ENCODE data around the gene SLC39A1. TPM values are rescaled to one million over a fixed set of nuclear protein-coding genes. Genes with fewer than 3 reads are reported as not detected.
"Not testable (repeated sequence)": the region's sequence is repeated elsewhere in the genome, so short reads cannot be mapped to it uniquely, and the experiment has no call there.

SLC39A1 gene
- total RNA-seq, 1 donor = 64.6 TPM

- DNase-seq (ENCODE audit: low read depth in 2 of 3, low spot score in 2 of 3) = no peak
These were observed 29.9 kb downstream of the SLC39A1 start for GRCh38 chr1:153933430-153933829.

- DNase-seq (ENCODE audit: low read depth in 2 of 3, low spot score in 2 of 3) = no peak
These were observed 30.9 kb downstream of the SLC39A1 start for GRCh38 chr1:153932156-153933131.

- no peak for DNase-seq (ENCODE audit: low read depth in 2 of 3, low spot score in 2 of 3)
These were observed 33.1 kb downstream of the SLC39A1 start for GRCh38 chr1:153929981-153930948.

- DNase-seq (ENCODE audit: low read depth in 2 of 3, low spot score in 2 of 3) = no peak
These were observed 33.9 kb downstream of the SLC39A1 start for GRCh38 chr1:153929426-153929825.

GRCh38 chr1:153928791-153929341 is 34.5 kb downstream of the SLC39A1 start:
- no peak for DNase-seq (ENCODE audit: low read depth in 2 of 3, low spot score in 2 of 3)

GRCh38 chr1:153928245-153928644 is 35.1 kb downstream of the SLC39A1 start:
- no peak for DNase-seq (ENCODE audit: low read depth in 2 of 3, low spot score in 2 of 3)

GRCh38 chr1:153926405-153926804 is 36.9 kb downstream of the SLC39A1 start:
- DNase-seq (ENCODE audit: low read depth in 2 of 3, low spot score in 2 of 3) = no peak

GRCh38 chr1:153922972-153923925 is 40.1 kb downstream of the SLC39A1 start, which contains the start of gene GATAD2B:
Gene GATAD2B, minus strand, starts transcription at chr1:153922972. Its CDS starts 94,625 bp downstream, at chr1:153828347.
- DNase-seq (ENCODE audit: low read depth in 2 of 3, low spot score in 2 of 3) = peak; percentile 98 to 100 (median 100)

- DNase-seq (ENCODE audit: low read depth in 2 of 3, low spot score in 2 of 3) = no peak
These were observed 41.0 kb downstream of the SLC39A1 start for GRCh38 chr1:153922076-153922971.

GRCh38 chr1:153921803-153922075 is 41.6 kb downstream of the SLC39A1 start:
- no peak for DNase-seq (ENCODE audit: low read depth in 2 of 3, low spot score in 2 of 3)

- DNase-seq (ENCODE audit: low read depth in 2 of 3, low spot score in 2 of 3) = no peak
These were observed 42.1 kb downstream of the SLC39A1 start for GRCh38 chr1:153921080-153921802.

- peak in 2 of 3 donors; percentile 42 to 62 for DNase-seq (ENCODE audit: low read depth in 2 of 3, low spot score in 2 of 3)
These were observed 43.2 kb downstream of the SLC39A1 start for GRCh38 chr1:153919876-153920852.

- no peak for DNase-seq (ENCODE audit: low read depth in 2 of 3, low spot score in 2 of 3)
These were observed 47.0 kb downstream of the SLC39A1 start for GRCh38 chr1:153916297-153916696.

GRCh38 chr1:153912349-153912748 is 51.0 kb downstream of the SLC39A1 start:
- no peak for DNase-seq (ENCODE audit: low read depth in 2 of 3, low spot score in 2 of 3)

- DNase-seq (ENCODE audit: low read depth in 2 of 3, low spot score in 2 of 3) = not testable (repeated sequence)
These were observed 52.8 kb downstream of the SLC39A1 start for GRCh38 chr1:153910560-153910959.

Data from hematopoietic multipotent progenitor cell (in vitro differentiated cells).